SK-N-SH (cell line): ENCODE results near the gene DPF3. TPM values are rescaled to one million over a fixed set of nuclear protein-coding genes. Genes with fewer than 3 reads are reported as not detected.

Source experiments
- CTCF ChIA-PET: fragments of 300-600, 350-600 bp; formaldehyde crosslinking; extraction: SDS; loops from one replicate; lab custom pipeline; 2021; lab: Yijun Ruan, JAX
- POLR2A ChIA-PET: fragments of 350-600 bp; sonication (Branson Sonifier 250); formaldehyde crosslinking; extraction: SDS; loops from one replicate; lab custom pipeline; 2020; ENCODE audit warnings: antibody characterized with exemption, inconsistent platforms; lab: Yijun Ruan, JAX
- DNase-seq: peaks from one replicate; pipeline ENCODE4 v3.0.0; 2012
- H2AFZ ChIP-seq: fragments of 200-600 bp; sonication (generic); 2 replicates; pipeline ENCODE4 v1.8.1; 2016; ENCODE audit warnings: antibody characterized with exemption, mild to moderate bottlenecking, low read depth
- H3F3A ChIP-seq: fragments of 200-600 bp; sonication (generic); replicated peaks from 2 replicates; pipeline ENCODE3; 2016; ENCODE audit warnings: antibody characterized with exemption, mild to moderate bottlenecking; ENCODE audit not compliant: insufficient read depth
- H3K27ac ChIP-seq, 2 experiments: fragments of 200-500 bp in 1 of 2; fragments of 200-600 bp in 1 of 2; sonication (Bioruptor generic) in 1 of 2; sonication (generic), shearing (Covaris generic) in 1 of 2; 2 replicates each; pipeline versions ENCODE4 v1.5.1 to v1.6.1; 2014 to 2016; ENCODE audit warnings: low read depth in 2 of 2, inconsistent platforms in 1 of 2, low read length in 1 of 2, mild to moderate bottlenecking in 1 of 2, mixed read lengths in 1 of 2
- H3K27me3 ChIP-seq: fragments of 200-600 bp; sonication (generic), shearing (Covaris generic); 2 replicates; pipeline ENCODE4 v1.6.1; 2016; ENCODE audit warnings: mixed run types; ENCODE audit not compliant: insufficient read depth
- H3K36me3 ChIP-seq, 2 experiments: fragments of 200-500 bp in 1 of 2; fragments of 200-600 bp in 1 of 2; sonication (Bioruptor generic) in 1 of 2; sonication (generic) in 1 of 2; replicated peaks in 1 of 2; 2 replicates each; pipeline versions ENCODE3 to v1.5.1; 2014 to 2016; ENCODE audit warnings: low read length in 1 of 2, mild to moderate bottlenecking in 1 of 2; ENCODE audit not compliant: insufficient read depth in 2 of 2, control insufficient read depth in 1 of 2
- H3K4me1 ChIP-seq, 2 experiments: fragments of 200-500 bp in 1 of 2; fragments of 200-600 bp in 1 of 2; sonication (Bioruptor generic) in 1 of 2; sonication (generic), shearing (Covaris generic) in 1 of 2; 2 replicates each; pipeline versions ENCODE4 v1.5.1 to v1.6.1; 2014 to 2016; ENCODE audit warnings: low read depth in 1 of 2, low read length in 1 of 2, mixed run types in 1 of 2; ENCODE audit not compliant: insufficient read depth in 2 of 2, control insufficient read depth in 1 of 2
- H3K4me2 ChIP-seq: fragments of 200-600 bp; sonication (generic), shearing (Covaris generic); 2 replicates; pipeline ENCODE4 v1.6.1; 2017; ENCODE audit warnings: mixed run types
- H3K4me3 ChIP-seq, 2 experiments: fragments of 200-500 bp in 1 of 2; fragments of 200-600 bp in 1 of 2; sonication (Bioruptor generic) in 1 of 2; sonication (generic), shearing (Covaris generic) in 1 of 2; 2 replicates each; pipeline versions ENCODE4 v1.5.1 to v1.8.1; 2014 to 2016; ENCODE audit warnings: low read depth in 2 of 2, inconsistent platforms in 1 of 2, low read length in 1 of 2, mild to moderate bottlenecking in 1 of 2, mixed read lengths in 1 of 2, moderate library complexity in 1 of 2
- H3K79me2 ChIP-seq: fragments of 200-600 bp; sonication (generic); 2 replicates; pipeline ENCODE4 v1.8.1; 2017; ENCODE audit warnings: mild to moderate bottlenecking; ENCODE audit not compliant: insufficient read depth
- H3K9ac ChIP-seq: fragments of 200-600 bp; sonication (generic); 2 replicates; pipeline ENCODE4 v1.6.1; 2017; ENCODE audit warnings: mixed run types
- H3K9me2 ChIP-seq: fragments of 200-600 bp; sonication (generic); 2 replicates; pipeline ENCODE4 v1.6.1; 2017; ENCODE audit warnings: mixed run types
- H3K9me3 ChIP-seq: fragments of 200-600 bp; sonication (generic); 2 replicates; pipeline ENCODE4 v1.6.1; 2017; ENCODE audit warnings: mixed run types, mild to moderate bottlenecking, moderate library complexity
- H4K20me1 ChIP-seq: fragments of 200-600 bp; sonication (generic); 2 replicates; pipeline ENCODE4 v1.6.1; 2017; ENCODE audit warnings: mild to moderate bottlenecking, mixed run types; ENCODE audit not compliant: insufficient read depth
- FOXM1 ChIP-seq: IDR thresholded peaks from 2 replicates; pipeline ENCODE4 v1.4.0; 2012; ENCODE audit warnings: low read depth, mild to moderate bottlenecking
- JUND ChIP-seq: IDR thresholded peaks from 2 replicates; pipeline ENCODE4 v1.4.0; 2012
- MAX ChIP-seq: IDR thresholded peaks from 2 replicates; pipeline ENCODE4 v1.4.0; 2012; ENCODE audit warnings: low read depth
- MEF2A ChIP-seq: IDR thresholded peaks from 2 replicates; pipeline ENCODE4 v1.4.0; 2012; ENCODE audit warnings: low read depth, borderline replicate concordance
- MXI1 ChIP-seq: IDR thresholded peaks from 2 replicates; pipeline ENCODE4 v1.6.1; 2012; ENCODE audit warnings: mild to moderate bottlenecking, low read depth, low read length, improper control_type of control experiment
- NFIC ChIP-seq: IDR thresholded peaks from 2 replicates; pipeline ENCODE4 v1.4.0; 2012; ENCODE audit warnings: borderline replicate concordance
- POLR2AphosphoS5 ChIP-seq: IDR thresholded peaks from 2 replicates; pipeline ENCODE4 v1.6.1; 2012; ENCODE audit warnings: low read depth, low read length
- RCOR1 ChIP-seq: fragments of 150-350 bp; IDR thresholded peaks from 2 replicates; pipeline ENCODE4 v1.6.1; 2017; ENCODE audit warnings: antibody characterized with exemption, low read length
- RXRA ChIP-seq: IDR thresholded peaks from 2 replicates; pipeline ENCODE4 v1.4.0; 2012; ENCODE audit warnings: low read depth, mild to moderate bottlenecking, borderline replicate concordance
- SIN3A ChIP-seq: IDR thresholded peaks from 2 replicates; pipeline ENCODE4 v1.6.1; 2012; ENCODE audit warnings: low read depth, mild to moderate bottlenecking, low read length, moderate library complexity, borderline replicate concordance
- SMC3 ChIP-seq: IDR thresholded peaks from 2 replicates; pipeline ENCODE4 v1.6.1; 2012; ENCODE audit warnings: low read depth, low read length, improper control_type of control experiment
- USF1 ChIP-seq: IDR thresholded peaks from 2 replicates; pipeline ENCODE4 v1.4.0; 2012; ENCODE audit warnings: low read depth, borderline replicate concordance
- ZBTB33 ChIP-seq: IDR thresholded peaks from 2 replicates; pipeline ENCODE4 v1.4.0; 2012; ENCODE audit warnings: low read depth, borderline replicate concordance
- WGBS: methylation state at CpG from one replicate; pipeline ENCODE4 v1.1.6; 2017; ENCODE audit warnings: low lambda C conversion rate; 5-methylcytosine and 5-hydroxymethylcytosine counted together
- polyA plus RNA-seq, 3 experiments: library from polyadenylated mRNA; depleted of rRNA; stranded (reverse); fragments of >200 nt; gene quantifications; 2 replicates each; pipeline ENCODE4 v1.2.3, GENCODE V29; 2012
- TF ChIP-seq, protein P1 (sequence below): IDR thresholded peaks from 2 replicates; pipeline ENCODE4 v1.6.1; 2012; ENCODE audit warnings: mild to moderate bottlenecking, low read depth, low read length, moderate library complexity
- TF ChIP-seq, protein P2 (sequence below): IDR thresholded peaks from 2 replicates; pipeline ENCODE4; 2012

Gene DPF3
- polyA plus RNA-seq, 1 of the 3 experiments (the other 2 are of a cell fraction): 2.8 TPM

GRCh38 chr14:72726444-72726843 is 167.5 kb downstream of the DPF3 start:
- WGBS: 79% methylated on average over 8 of the region's 9 CpGs
- Histone ChIP-seq H3K9me2 (no peaks in the 10 kb centered on the region), H3K79me2 (no peaks in the 10 kb centered on the region), H3K4me3 (no peak overlapping the region), H3K27me3 (no peaks in the 10 kb centered on the region), H3F3A (no peaks in the 10 kb centered on the region), H3K36me3 (no peaks in the 10 kb centered on the region), H2AFZ (no peak overlapping the region), H3K4me2 (no peak overlapping the region), H3K4me1 (peaks cover 0 to 2% of the 10 kb centered on the region in 2 experiments; a peak in 2 of 4 replicates), H3K27ac (no peak overlapping the region), H3K9me3 (no peaks in the 10 kb centered on the region), H3K9ac (no peak overlapping the region), H4K20me1 (no peaks in the 10 kb centered on the region)
- TF ChIP-seq ZBTB33 (no peak), POLR2AphosphoS5 (no peak), MXI1 (no peak)
- CTCF ChIA-PET: interaction anchor here (1.6 kb wide), 1 partner anchor 179 kb away, joined by 4 read pairs; no protein-coding TSS in a partner anchor
- no peak for DNase-seq
- POLR2A ChIA-PET: no interaction called here

DNA sequence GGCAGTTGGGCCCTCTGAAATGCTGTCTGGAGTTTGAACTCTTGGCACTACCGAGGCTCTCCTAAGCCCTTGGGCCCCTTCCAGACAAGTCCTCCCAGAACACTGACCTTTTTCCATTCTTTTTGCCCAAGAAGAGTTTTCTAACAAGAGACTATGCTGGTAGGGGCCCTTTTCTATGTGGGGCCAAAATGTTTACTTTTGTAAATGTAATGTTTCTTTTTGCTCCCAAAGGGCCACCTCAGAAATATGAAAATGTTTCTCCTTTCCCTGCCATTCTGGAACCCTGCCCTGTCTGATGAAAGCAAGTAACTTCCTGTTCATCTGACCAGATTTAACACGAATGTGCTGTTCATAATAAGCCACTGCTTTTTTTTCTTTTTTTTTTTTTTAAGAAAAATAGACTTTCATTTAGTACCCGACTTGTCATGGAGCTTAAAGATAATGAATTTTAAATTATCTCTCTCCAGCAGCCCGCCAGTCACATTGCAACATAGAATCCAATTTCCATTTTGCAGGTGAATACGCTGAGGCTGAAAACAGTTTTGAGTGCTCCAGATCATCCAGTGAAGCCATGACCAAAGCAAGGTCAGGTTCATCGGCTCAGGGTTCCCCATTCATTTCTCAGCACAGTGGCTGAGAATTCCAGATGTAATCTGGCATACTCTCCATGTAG is 169.9 kb downstream of the DPF3 start:
- Histone ChIP-seq H3K36me3 (no peaks in the 10 kb centered on the region), H3K4me1 (peaks cover 0 to 2% of the 10 kb centered on the region in 2 experiments; a peak in 2 of 4 replicates), H3K9ac (no peak overlapping the region), H3K9me3 (no peaks in the 10 kb centered on the region), H3K27ac (no peak overlapping the region), H3K4me2 (no peak overlapping the region), H4K20me1 (no peaks in the 10 kb centered on the region), H3F3A (no peaks in the 10 kb centered on the region), H3K9me2 (no peaks in the 10 kb centered on the region), H2AFZ (no peak overlapping the region), H3K4me3 (no peak overlapping the region), H3K79me2 (no peaks in the 10 kb centered on the region), H3K27me3 (no peaks in the 10 kb centered on the region)
- DNase-seq: no peak
- CTCF ChIA-PET: interaction anchor here (1.1 kb wide), 1 partner anchor 12 kb away, joined by 4 read pairs; no protein-coding TSS in a partner anchor
- no peak for TF ChIP-seq MXI1
- no peak for TF ChIP-seq MEF2A
- no peak for TF ChIP-seq RXRA
- TF ChIP-seq JUND: no peak
- TF ChIP-seq SIN3A: no peak
- TF ChIP-seq, protein P1, sequence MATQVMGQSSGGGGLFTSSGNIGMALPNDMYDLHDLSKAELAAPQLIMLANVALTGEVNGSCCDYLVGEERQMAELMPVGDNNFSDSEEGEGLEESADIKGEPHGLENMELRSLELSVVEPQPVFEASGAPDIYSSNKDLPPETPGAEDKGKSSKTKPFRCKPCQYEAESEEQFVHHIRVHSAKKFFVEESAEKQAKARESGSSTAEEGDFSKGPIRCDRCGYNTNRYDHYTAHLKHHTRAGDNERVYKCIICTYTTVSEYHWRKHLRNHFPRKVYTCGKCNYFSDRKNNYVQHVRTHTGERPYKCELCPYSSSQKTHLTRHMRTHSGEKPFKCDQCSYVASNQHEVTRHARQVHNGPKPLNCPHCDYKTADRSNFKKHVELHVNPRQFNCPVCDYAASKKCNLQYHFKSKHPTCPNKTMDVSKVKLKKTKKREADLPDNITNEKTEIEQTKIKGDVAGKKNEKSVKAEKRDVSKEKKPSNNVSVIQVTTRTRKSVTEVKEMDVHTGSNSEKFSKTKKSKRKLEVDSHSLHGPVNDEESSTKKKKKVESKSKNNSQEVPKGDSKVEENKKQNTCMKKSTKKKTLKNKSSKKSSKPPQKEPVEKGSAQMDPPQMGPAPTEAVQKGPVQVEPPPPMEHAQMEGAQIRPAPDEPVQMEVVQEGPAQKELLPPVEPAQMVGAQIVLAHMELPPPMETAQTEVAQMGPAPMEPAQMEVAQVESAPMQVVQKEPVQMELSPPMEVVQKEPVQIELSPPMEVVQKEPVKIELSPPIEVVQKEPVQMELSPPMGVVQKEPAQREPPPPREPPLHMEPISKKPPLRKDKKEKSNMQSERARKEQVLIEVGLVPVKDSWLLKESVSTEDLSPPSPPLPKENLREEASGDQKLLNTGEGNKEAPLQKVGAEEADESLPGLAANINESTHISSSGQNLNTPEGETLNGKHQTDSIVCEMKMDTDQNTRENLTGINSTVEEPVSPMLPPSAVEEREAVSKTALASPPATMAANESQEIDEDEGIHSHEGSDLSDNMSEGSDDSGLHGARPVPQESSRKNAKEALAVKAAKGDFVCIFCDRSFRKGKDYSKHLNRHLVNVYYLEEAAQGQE: no peak
- TF ChIP-seq NFIC: no peak
- TF ChIP-seq MAX: no peak
- no peak for TF ChIP-seq FOXM1
- TF ChIP-seq SMC3: no peak
- TF ChIP-seq RCOR1: no peak
- TF ChIP-seq USF1: no peak
- TF ChIP-seq, protein P2, sequence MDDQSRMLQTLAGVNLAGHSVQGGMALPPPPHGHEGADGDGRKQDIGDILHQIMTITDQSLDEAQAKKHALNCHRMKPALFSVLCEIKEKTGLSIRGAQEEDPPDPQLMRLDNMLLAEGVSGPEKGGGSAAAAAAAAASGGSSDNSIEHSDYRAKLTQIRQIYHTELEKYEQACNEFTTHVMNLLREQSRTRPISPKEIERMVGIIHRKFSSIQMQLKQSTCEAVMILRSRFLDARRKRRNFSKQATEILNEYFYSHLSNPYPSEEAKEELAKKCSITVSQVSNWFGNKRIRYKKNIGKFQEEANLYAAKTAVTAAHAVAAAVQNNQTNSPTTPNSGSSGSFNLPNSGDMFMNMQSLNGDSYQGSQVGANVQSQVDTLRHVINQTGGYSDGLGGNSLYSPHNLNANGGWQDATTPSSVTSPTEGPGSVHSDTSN: no peak
- WGBS: 62% methylated on average over 6 of the region's 6 CpGs
- POLR2A ChIA-PET: no interaction called here
